HS-27A (cell line): ENCODE measurements around the gene NWD2.
"Not testable (repeated sequence)": the region's sequence is repeated elsewhere in the genome, so short reads cannot be mapped to it uniquely, and the experiment has no call there.

Experiments
- DNase-seq: peaks from one replicate; pipeline ENCODE4 v3.0.0-alpha.2; 2012; ENCODE audit warnings: low read depth, missing footprints

The NWD2 gene, protein sequence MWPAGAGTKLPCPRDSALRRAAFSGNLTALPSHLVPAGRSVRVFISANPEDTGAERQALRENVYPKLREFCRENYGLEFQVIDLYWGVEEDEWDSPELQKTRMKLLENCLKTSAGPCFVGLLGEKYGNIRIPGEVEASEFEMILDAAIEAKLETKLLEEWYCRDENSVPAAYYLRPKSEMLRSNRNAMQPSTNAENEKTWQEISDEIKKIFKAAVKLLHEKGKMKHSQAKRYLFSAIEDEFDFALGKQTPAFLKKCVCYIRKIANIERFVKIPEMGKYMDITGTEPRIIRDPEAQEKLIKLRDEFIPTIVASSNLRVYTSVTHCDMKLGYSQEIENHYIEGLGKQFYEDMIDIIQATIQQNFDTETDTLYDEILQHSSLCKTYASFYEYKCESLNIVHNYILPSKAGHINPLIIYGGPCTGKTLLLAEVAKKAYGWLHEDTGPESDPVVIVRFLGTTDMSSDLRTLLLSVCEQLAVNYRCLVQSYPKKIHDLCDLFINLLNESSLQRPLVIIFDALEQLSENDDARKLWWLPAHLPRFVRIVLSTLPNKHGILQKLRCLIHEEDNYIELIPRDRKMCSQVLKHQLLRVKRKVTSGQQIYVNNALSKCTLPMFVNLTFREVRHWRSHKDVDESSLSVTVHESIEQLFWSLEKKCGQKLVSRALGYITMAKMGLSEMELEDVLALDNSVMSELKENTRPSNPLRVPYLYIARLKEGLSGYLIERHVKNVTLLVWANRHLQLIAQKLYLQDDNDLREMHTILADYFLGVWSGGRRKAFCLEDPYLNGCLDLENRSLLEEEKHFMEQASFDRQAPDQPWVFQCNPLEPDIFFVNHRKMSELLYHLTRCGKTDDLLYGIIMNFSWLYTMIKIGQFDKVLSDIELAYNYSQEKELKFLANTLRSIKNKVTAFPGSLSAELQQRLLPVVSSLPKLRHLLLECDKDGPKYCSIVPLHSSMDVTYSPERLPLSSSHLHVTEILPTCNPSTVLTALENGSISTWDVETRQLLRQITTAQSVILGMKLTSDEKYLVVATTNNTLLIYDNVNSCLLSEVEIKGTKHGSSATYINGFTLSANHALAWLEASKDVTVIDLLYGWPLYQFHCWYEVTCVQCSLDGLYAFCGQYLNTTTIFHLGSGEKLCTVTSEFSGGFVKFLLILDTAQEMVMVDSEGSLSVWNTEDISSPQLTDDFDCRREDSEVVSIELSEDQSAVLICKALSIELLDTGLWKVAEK (N-terminal part only)

DNA sequence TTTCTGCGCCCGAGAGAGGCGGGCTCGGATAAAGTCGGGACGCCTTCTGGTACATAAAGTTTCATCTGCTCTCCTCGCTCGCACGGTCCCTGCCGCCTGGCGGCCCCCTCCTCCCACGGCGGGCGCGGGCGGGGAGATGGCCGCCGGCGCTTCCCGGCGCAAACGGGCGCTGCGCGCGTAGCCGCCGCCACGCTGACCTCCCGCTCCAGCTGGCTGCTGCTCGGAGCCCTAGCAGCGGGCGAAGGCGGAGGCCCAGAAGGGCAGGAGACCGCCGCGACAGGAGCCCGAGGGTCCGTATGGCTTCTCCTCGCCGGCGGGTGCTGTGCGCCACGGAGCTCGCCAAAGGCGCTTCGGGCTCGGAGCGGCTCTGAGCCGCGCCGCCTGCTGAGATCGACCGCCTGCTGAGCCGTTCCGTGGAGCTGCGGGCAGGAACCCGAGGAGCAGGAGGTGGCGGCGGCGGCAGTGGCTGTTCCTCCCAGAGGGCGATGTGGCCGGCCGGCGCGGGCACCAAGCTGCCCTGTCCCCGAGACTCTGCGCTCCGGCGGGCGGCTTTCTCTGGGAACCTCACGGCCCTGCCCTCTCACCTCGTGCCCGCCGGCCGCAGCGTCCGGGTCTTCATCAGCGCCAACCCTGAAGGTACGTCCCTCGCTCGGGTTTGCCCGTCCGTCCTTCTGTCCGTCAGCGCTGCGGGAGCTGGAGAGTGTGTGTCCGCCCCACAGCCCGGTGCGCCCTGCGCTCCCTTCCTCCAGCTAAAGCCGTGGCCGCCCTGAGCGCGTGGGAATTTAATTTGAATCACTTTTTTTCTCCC is at the start of gene NWD2:
NWD2 (plus strand) TSS at position 161 of the 808 bp plus-strand sequence; CDS start at position 486, 325 bp downstream.
- no peak for DNase-seq

DNA sequence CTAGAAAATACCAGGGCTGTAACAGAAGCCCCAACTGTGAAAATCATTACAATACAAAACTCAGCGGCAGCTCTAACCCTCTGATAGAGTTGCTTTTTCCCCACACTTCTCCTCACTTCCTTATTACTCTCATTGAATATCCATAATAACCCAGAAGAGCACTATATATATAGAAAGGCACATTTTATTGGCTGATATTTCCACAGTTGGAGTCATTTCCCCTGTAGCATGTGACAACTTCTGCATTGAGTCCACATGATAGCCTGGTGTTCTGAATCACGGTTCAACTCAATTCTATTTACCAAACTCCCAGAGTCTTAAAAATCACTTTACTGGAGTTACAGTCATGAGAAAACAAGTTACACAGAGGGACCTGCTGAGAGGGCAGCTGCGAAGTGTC is 46.6 kb upstream of the NWD2 start:
- no peak for DNase-seq

DNA sequence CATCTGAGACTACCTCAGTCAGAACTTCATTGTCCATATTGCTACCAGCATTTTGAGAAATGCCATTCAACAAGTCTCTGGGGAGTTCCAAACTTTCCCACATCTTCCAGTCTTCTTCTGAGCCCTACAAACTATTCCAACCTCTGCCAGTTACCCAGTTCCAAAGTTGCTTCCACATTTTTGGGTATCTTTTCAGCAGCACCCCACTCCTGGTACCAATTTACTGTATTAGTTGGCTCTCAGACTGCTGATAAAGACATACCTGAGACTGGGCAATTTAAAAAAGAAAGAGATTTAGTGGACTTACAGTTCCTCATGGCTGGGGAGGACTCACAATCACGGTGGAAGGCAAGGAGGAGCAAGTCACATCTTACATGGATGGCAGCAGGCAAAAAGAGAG is 39.8 kb upstream of the NWD2 start:
- DNase-seq = not testable (repeated sequence)

DNA sequence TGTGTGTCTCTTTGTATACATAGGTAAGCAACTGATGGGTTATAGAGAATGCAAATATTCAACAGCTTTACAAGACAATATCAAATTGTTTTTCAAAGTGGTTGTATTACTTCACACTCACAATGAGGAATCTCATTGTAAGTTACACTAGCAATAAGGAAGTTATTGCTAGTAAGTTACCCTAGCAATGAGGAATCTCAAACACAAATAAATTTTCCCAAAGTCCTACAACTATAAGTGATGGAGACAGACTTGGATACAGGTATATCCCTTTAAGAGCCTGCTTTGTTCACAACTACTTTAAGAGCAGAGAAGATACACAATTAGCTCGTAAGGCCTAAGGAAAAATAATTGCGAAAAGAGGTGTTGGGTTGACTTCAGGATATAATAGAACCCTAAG is 28.3 kb upstream of the NWD2 start:
- DNase-seq = no peak

DNA sequence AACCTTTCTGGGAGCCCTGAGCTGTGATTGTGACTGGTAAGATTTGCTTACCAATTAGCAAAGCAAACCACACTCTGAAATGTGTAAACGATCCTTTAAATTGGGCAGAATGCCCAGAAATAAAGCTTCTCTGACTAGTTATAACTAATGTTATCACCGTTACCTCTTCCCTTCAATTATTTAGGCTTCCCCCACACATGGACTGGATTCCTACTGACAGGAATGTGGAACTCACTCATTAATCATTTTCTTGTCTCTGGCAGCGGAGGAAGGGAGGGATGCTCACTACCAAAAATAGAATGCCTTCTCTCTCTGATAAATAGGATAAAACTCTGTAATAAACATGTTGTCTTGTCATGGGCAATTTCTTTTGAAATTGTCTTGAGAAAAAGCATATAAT is 25.3 kb upstream of the NWD2 start:
- no peak for DNase-seq

DNA sequence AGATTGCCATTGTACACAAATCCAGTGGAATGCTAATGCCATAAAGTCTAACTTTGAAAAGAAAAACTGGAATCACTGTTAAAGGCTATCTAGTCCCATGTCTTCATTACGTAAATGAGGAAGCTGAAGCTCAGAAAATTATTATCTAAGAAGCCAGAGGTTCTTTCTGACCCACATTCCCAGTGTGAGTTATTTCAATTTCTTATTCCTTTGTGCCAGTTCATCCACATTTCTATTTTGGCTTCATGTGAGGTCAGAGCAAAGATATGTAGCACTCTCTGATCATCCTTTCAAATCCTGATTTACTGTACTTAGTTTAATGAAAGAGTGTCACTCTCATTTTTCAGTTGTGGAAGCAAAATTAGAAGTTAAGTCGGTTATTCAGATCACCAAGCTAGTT is 24.6 kb upstream of the NWD2 start:
- DNase-seq = no peak

DNA sequence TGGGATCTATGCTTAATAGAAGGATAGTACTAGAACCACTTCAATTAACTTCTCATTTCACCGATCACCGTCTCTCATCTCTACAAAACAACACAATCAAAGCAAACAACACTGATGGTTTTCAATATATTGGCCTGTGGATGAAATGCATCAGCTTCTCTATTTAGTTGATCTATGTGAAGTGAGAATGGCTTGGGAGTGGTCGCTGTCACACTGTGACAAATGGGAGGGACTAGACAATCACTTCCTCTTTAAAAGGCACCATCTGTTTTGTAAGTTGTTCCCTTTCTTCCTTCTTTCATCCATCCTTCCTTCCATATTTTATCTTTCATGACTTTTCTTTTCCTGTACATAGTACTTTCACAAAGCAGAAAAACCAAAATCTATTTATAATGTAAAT is 23.9 kb upstream of the NWD2 start:
- no peak for DNase-seq

DNA sequence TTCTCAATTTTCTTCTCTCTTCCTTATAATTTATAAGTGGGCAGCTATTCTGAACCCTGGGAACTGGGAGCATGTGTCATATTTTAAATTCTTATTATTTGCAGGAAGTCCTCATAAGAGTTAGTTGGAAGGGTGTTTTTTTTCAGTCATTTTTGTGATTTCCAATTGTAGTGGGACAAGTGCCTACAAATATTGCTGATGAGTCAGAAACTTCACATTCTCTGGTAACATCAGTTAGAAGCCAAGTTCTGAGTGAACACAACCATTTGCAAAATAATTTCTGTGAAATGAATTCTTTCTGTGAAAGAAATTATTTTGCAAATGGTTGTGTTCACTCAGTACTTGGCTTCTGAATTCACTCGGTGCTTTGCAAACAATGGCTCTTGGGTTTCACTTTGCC is 20.8 kb upstream of the NWD2 start:
- DNase-seq = no peak

DNA sequence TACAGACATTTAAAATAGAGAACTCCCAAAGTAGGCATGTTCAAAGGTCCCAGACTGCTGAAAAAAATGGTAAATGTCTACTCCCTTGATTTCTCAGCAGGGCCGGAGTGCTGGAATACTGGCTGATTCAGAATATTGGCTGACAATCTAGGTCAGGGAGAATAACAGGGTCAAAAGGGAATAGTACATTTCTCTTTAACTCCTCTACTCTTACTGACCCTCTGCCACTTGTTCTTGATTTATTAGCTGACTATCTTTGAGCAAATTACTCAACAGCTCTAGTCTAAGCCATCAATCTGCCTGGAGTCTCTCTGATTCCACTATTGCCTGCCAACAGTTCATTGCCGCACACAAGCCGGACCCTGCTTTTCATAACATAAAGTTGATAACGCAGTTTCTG is 19.7 kb upstream of the NWD2 start:
- DNase-seq = no peak

DNA sequence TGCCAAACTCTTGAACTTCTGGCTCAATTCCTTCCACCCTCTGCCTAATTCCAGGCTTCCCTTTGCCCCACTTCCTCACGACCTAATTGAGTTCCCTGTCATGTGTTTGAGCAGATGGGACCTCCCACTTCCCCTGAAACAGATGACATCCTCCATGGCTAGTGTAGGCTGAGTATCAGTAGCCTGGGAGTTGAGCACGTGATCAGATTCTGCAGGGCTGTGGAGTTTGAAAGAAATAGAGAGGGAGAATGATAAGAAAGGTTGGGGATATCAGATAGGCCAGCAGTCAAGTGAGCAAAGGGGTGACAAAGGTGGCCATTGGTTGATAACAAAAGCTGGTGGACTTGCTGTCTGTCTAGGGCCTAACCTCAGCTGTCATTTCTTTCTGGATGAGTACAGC is 18.8 kb upstream of the NWD2 start:
- DNase-seq = no peak

DNA sequence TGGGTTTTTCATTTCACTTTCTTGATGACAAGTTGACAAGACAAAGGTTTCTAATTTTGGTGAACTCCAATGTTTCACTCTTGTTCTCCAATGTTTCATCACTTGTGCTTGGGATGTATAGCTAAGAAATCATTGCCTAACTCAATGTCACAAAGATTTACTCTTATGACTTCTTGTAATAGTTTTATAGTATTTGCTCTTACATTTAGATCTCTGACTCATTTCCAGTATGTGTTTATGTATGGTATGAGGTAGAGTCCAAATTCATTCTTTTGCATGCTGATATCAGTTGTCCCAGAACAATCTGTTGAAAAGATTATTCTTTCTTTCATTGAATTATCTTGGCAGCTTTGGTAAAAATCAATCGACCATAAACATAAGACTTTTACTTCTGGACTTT is 12.2 kb upstream of the NWD2 start:
- DNase-seq = no peak

DNA sequence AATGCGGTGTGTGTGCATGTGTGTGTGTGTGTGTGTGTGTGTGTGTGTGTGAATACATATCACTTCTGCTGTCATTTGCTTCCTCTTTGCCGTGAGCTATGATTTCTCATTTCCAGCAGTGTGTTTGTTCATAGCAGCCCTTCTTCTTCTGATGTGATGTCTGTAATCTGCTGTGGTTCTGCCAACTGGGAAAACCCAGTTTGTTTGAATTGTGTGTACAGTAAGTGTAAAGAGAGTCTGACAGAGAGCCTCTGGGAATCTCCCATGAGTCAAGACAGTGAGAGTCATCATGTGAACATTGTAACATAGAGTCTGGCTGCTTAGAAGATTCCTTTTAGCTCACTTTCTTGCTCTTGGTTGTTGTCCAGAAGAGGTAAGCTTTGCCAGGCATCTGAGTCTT is 8.4 kb upstream of the NWD2 start:
- no peak for DNase-seq

DNA sequence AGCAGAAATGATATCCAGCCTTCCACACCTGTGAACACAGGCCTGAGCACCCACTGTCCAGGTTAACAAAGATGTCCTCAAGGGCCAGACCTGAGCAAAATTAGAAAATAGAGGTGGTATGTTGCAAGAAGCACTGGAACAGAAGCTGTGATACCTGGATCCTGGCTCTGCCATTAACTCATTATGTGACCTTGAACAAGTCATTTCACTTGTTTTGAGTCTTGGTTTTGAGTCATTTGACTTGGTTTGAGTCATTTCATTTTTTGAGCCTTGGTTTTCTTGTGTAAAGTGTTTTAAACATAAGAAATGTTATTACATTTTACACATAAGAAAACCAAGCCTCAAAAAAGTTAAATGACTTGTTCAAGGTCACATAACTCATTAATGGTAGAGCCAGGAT is 2.9 kb upstream of the NWD2 start:
- no peak for DNase-seq

DNA sequence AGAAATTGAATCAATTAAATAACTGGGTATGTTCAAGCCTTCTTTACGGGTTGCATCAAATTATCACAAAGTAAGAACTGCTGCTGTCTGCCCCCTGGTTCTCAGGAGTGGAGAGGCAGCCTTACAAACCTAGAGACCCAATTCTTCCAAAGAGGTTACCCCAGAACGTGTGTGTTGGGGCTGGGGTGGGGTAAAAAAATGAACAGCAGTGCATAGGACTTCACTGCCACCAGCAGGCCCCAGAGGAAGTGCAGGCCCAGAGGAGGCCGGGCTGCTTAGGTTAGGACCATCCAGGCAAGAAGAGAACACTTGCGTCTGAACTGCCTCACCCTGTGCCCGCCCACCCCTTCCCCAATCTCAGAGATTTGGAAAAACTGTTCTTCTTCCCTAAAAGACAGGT is 1.5 kb upstream of the NWD2 start:
- DNase-seq = no peak

DNA sequence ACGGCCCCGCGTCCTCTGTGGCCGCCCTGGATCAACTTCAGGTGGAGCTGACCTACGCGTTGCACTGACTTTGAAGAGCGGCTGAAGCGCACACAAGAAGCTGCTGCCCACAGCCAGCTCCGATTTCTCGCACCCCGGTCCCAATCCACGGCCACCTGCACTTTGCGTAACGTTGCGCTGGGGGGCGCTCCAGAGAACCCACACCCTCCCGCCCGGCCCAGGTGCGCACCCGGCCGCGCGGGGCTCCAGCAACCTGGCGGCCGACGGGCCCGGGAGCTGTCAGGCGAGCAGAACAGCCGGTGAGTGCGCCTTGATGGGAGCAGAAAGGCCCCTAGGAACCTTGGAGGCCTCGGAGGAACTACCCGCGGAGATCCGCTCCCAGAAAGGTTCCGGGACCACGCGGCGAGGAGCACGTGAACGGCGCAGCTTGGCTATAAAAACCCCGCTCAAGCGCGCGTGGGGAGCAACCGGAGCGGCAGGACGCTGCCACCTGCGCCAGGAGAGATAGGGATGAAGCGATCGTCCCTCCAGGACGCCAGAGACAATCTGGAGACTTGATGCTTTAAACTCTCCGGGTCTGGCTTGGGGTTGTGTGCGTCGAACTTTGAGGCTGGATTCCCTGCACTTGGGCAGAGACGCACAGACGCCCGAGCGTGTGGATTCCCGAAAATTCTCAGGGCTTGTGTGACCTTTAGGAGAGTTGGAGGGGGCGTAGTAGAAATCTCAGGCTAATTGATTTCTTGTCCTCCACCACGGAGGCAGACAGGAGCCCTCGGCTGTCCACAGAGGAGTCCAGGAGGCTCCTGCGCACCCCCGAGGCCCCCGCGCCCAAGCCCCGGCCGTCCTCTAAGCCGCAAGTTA is 591 bp upstream of the NWD2 start:
- DNase-seq = no peak

DNA sequence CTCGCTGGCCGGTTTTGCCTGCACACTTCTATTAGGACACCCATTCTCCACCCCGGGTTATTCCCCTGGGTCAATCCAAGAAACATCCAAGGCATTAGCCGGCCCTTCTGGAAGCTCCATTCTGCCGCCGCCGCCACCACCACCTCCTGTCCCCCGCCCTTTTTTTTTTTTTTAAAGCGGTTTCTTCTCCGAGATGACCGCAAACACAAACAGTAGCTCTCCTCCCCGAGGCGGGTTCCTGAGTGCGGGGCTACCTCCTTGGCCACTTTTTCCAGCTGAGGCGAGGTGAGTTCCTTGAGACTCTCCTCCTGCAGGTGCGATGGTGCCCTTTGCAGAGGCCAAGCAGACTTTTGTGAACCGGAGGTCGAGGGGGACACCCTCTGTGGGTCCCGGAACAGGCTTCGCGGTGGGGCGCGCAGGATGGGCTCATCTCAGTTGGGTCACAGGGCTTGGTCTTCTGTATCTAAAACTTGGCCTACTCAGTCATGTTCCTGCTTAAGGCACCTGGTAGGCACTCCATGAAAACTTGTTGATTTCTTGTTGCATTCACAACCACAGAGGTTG is 930 bp downstream of the NWD2 start:
- no peak for DNase-seq

DNA sequence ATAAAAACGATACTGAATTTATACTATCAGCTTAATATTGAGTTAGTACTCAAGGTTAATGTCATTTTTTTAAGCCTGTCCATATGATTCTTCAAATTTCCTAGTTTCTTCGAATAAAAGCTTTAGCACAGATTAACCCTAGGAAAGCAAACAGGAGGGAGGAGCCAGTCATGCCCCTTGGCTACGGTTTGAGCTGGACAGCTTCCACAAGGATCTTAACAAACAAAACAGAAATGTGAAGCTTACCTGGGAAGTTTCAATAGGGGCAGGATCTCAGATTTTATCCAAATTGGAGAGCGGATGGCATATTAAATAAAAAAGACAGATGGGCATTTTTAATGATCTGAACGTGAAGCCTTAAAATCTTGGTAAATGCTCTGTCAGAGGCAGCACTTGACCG is 2.3 kb downstream of the NWD2 start:
- DNase-seq = no peak

DNA sequence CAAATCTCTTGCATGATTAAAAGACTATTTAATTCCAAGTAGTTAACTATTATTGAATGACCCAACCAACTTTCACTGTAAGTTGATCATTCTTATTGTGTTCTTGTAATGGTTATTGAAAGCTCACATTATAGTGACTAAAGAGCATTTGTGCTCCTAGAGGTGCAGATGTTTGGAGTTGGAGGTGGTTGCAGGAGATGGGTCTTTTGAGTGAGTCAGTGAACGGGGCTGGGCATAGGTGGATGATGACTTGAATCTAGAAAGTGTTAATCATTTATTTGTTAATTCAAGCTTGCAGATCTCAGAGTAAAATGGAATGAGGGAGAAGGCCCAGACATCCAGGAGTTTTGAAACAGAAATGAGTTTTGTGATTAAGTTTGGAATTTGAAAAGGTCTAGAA is 13.7 kb downstream of the NWD2 start:
- no peak for DNase-seq

DNA sequence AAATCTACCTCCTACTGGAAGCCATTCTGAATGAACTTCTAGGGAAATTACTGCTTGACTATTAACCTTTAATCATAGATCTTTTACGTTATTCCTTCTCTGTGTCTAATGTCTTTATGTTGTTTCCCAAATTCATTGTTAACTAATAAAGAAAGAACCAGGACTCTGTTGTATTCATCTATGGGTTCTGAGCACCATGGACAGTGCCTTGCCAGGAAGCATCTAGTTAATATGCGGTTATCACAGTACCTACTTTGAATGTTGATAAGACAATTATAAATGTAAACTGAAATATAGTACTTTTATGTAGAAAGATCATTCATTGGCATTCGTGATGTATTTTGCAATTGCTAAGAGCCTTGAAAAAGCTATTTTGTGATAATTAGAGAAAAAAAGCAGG is 23.8 kb downstream of the NWD2 start:
- DNase-seq = no peak

DNA sequence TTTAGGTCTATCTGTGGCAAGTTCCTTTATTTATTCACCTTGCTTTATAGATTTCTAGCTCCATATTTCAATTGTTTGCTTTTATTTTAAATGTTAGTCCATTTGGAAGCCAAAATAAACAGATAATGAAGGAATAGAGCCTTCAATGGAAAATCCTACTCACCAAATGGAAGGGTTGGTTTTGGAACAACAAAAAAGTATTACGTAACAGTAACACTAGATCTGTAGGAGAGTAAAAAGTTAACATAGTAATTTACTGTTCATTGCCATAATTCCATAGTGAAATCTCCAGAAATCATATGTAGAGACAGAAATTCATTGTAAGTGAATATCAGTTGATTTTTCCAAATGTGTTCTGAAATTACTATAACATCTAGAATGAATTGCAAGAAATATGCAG is 34.6 kb downstream of the NWD2 start:
- no peak for DNase-seq
